ENCODE results near the gene PEX3. TPM values are rescaled to one million over a fixed set of nuclear protein-coding genes. Genes with fewer than 3 reads are reported as not detected.
"Not testable (repeated sequence)": the region's sequence is repeated elsewhere in the genome, so short reads cannot be mapped to it uniquely, and the experiment has no call there.

PEX3 gene
- total RNA-seq, 1 donor from 2014 or later = 17.4 TPM

DNA sequence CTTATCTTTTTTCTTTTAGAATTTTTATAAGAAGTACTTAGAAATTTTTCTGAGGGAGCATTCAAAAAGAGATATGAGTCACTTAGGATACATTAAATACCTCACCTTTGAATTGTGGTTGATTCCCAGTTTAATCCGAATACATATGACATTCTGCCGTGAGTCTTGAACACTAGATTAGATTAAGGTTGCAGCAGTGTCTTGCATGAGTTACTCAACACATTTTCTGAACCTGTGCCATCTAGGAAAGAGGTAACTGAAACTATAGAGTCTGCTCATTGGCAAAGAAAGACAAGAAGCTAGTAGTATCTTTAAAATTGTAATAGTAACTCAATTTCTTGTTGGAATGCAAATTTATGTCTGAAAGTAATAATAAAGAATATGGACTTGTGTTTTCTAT, 14.9 kb downstream of the PEX3 start:
- Histone ChIP-seq H3K4me3 (no peak overlapping the region), H3K9me3 (no peaks in the 10 kb centered on the region), H3K4me1 (no peaks in the 10 kb centered on the region), H3K27ac (no peak overlapping the region), H3K27me3 (no peaks in the 10 kb centered on the region), H3K36me3 (peaks cover 0 to 29% of the 10 kb centered on the region in 2 donors)
- intact Hi-C loops (cut with DNase I) = no loop called here
- TF ChIP-seq, protein P1, sequence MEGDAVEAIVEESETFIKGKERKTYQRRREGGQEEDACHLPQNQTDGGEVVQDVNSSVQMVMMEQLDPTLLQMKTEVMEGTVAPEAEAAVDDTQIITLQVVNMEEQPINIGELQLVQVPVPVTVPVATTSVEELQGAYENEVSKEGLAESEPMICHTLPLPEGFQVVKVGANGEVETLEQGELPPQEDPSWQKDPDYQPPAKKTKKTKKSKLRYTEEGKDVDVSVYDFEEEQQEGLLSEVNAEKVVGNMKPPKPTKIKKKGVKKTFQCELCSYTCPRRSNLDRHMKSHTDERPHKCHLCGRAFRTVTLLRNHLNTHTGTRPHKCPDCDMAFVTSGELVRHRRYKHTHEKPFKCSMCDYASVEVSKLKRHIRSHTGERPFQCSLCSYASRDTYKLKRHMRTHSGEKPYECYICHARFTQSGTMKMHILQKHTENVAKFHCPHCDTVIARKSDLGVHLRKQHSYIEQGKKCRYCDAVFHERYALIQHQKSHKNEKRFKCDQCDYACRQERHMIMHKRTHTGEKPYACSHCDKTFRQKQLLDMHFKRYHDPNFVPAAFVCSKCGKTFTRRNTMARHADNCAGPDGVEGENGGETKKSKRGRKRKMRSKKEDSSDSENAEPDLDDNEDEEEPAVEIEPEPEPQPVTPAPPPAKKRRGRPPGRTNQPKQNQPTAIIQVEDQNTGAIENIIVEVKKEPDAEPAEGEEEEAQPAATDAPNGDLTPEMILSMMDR (IDR thresholded peaks at IDR 0.05) = no peak
- TF ChIP-seq POLR2A (IDR thresholded peaks at IDR 0.05) (no peak), POLR2AphosphoS5 (IDR thresholded peaks at IDR 0.05; ENCODE audit: insufficient read depth in 1 of 2, low read depth in 1 of 2) (no peak)
- DNase-seq (ENCODE audit: extremely low spot score in 2 of 2) = no peak

DNA sequence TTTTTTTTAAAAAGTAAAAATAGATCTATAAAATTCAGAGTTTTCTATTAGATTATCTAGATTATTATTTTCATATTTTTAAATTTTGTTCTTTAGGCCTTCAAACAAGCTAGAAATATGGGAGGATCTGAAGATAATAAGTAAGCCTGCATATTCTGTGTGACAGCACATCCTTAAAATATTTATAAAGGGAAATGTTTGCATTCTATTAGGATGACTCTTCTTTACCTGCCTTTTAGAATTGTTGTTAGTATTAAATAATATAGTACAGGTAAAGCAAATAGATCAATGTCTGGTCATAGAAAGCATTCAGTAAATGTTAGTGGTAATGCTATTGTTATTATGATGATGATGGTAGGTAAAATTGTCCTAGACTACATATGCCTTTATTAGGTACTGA, 17.4 kb downstream of the PEX3 start:
- TF ChIP-seq POLR2A (IDR thresholded peaks at IDR 0.05) = no peak
- no peak for TF ChIP-seq POLR2AphosphoS5 (IDR thresholded peaks at IDR 0.05; ENCODE audit: insufficient read depth in 1 of 2, low read depth in 1 of 2)
- TF ChIP-seq, protein P1 (IDR thresholded peaks at IDR 0.05) = no peak
- no peaks in the 10 kb centered on the region for H3K27me3 ChIP-seq
- no peaks in the 10 kb centered on the region for H3K4me1 ChIP-seq
- no peak for DNase-seq (ENCODE audit: extremely low spot score in 2 of 2)
- H3K27ac ChIP-seq = no peak overlapping the region
- no peaks in the 10 kb centered on the region for H3K9me3 ChIP-seq
- H3K4me3 ChIP-seq = no peak overlapping the region
- intact Hi-C loops (cut with DNase I) = no loop called here
- peaks cover 0 to 33% of the 10 kb centered on the region in 2 donors for H3K36me3 ChIP-seq

DNA sequence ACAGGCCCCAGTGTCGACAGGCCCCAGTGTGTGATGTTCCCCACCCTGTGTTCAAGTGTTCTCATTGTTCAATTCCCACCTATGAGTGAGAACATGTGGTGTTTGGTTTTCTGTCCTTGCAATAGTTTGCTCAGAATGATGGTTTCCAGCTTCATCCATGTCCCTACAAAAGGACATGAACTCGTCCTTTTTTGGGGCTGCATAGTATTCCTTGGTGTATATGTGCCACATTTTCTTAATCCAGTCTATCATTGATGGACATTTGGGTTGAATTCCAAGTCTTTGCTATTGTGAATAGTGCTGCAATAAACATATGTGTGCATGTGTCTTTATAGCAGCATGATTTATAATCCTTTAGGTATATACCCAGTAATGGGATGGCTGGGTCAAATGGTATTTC, 18.2 kb downstream of the PEX3 start:
- DNase-seq (ENCODE audit: extremely low spot score in 2 of 2); H3K4me3 ChIP-seq; H3K27ac ChIP-seq; H3K9me3 ChIP-seq; H3K27me3 ChIP-seq; intact Hi-C loops (cut with DNase I); H3K4me1 ChIP-seq: not testable (repeated sequence)
- H3K36me3 ChIP-seq = peaks cover 0 to 33% of the 10 kb centered on the region in 2 donors

DNA sequence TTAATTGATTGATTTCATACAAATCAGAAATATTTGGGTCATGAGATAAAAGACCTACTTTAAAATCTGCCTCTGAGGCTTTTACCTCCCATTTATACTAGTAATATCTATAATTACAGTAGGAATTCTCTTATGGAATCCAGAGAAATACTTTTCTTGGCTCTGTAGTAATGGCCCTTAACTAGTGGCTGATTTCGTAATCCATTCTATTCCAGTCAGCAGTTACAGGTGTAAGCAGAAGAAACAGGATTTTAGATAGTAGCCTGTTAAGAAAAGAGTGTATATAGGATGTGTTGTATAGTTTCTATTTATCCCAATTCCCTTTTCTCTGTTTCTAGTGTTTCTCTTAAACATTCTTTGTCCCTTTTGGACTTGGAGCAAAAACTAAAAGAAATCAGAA, 21.2 kb downstream of the PEX3 start:
- Histone ChIP-seq H3K36me3 (peaks cover 0 to 37% of the 10 kb centered on the region in 2 donors), H3K27ac (no peak overlapping the region), H3K4me1 (no peaks in the 10 kb centered on the region), H3K4me3 (no peak overlapping the region), H3K27me3 (no peaks in the 10 kb centered on the region), H3K9me3 (no peaks in the 10 kb centered on the region)
- intact Hi-C loops (cut with DNase I) = no loop called here
- TF ChIP-seq POLR2AphosphoS5 (IDR thresholded peaks at IDR 0.05; ENCODE audit: insufficient read depth in 1 of 2, low read depth in 1 of 2) = no peak
- TF ChIP-seq, protein P1 (IDR thresholded peaks at IDR 0.05) = no peak
- TF ChIP-seq POLR2A (IDR thresholded peaks at IDR 0.05) = no peak
- no peak for DNase-seq (ENCODE audit: extremely low spot score in 2 of 2)

DNA sequence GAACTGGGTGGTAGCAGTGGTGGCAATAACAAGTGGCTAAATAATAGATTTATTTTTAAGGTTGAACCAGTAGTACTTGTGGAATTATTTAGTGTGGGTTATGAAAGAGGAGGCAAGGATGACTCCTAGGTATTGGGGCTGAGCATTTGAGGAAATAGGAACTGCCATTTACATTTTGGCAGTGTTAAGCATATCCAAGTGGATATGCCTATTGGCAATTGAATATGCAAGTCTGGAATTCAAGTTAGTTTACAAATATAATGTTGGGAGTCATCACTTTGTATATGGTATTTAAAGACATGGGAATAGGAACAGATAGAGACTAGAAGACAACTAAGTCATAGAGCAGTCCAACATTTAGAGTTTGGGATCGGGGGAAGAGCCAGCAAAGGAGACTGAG, 25.9 kb downstream of the PEX3 start:
- no peaks in the 10 kb centered on the region for H3K27me3 ChIP-seq
- H3K4me1 ChIP-seq = no peaks in the 10 kb centered on the region
- TF ChIP-seq POLR2AphosphoS5 (IDR thresholded peaks at IDR 0.05; ENCODE audit: insufficient read depth in 1 of 2, low read depth in 1 of 2) (no peak), POLR2A (IDR thresholded peaks at IDR 0.05) (no peak)
- TF ChIP-seq, protein P1 (IDR thresholded peaks at IDR 0.05) = no peak
- no peak overlapping the region for H3K27ac ChIP-seq
- H3K4me3 ChIP-seq = no peak overlapping the region
- no peaks in the 10 kb centered on the region for H3K9me3 ChIP-seq
- peaks cover 4 to 39% of the 10 kb centered on the region in 2 donors for H3K36me3 ChIP-seq
- DNase-seq (ENCODE audit: extremely low spot score in 2 of 2) = no peak
- intact Hi-C loops (cut with DNase I) = no loop called here
